DND-41 (cell line): ENCODE results near the gene CACNA1S.

Source experiments
- ATAC-seq: fragments of 200-7000 bp; cut with Tn5 transposase; 3 replicates; pipeline ENCODE4 v1.9.1; 2021; ENCODE audit warnings: low read depth; ENCODE audit not compliant: insufficient read depth
- DNase-seq: peaks from one replicate; pipeline ENCODE4 v3.0.0-alpha.2; 2020
- H2AFZ ChIP-seq: 2 replicates; pipeline ENCODE4 v1.6.0; 2012; ENCODE audit warnings: low read depth, low read length
- H3K27ac ChIP-seq: 2 replicates; pipeline ENCODE4 v1.5.1; 2012; ENCODE audit warnings: low read length, inconsistent platforms
- H3K27me3 ChIP-seq: fragments of 200-600 bp; sonication (generic); 2 replicates; pipeline ENCODE4 v1.6.0; 2012; ENCODE audit warnings: low read length, mild to moderate bottlenecking, inconsistent platforms; ENCODE audit not compliant: insufficient read depth, poor library complexity
- H3K36me3 ChIP-seq: 2 replicates; pipeline ENCODE4 v1.5.1; 2012; ENCODE audit warnings: low read length, inconsistent platforms; ENCODE audit not compliant: insufficient read depth
- H3K4me1 ChIP-seq: 2 replicates; pipeline ENCODE4 v1.5.1; 2012; ENCODE audit warnings: mild to moderate bottlenecking, low read length; ENCODE audit not compliant: insufficient read depth
- H3K4me2 ChIP-seq: 2 replicates; pipeline ENCODE4 v1.6.0; 2012; ENCODE audit warnings: mild to moderate bottlenecking, moderate library complexity, low read length, inconsistent platforms; ENCODE audit not compliant: insufficient read depth
- H3K4me3 ChIP-seq, 2 experiments: fragments of 200-600 bp in 1 of 2; shearing (Covaris generic) in 1 of 2; 2 replicates each; pipeline ENCODE4 v1.5.1; 2012 to 2016; ENCODE audit warnings: inconsistent platforms in 2 of 2, low read length in 2 of 2, mild to moderate bottlenecking in 2 of 2, low read depth in 1 of 2, moderate library complexity in 1 of 2
- H3K79me2 ChIP-seq: 2 replicates; pipeline ENCODE4 v1.6.0; 2012; ENCODE audit warnings: low read length, inconsistent platforms; ENCODE audit not compliant: insufficient read depth
- H3K9ac ChIP-seq: 2 replicates; pipeline ENCODE4 v1.6.0; 2012; ENCODE audit warnings: low read depth, mild to moderate bottlenecking, inconsistent platforms, low read length, moderate library complexity
- H3K9me3 ChIP-seq: 2 replicates; pipeline ENCODE4 v1.5.1; 2012; ENCODE audit warnings: low read length, moderate library complexity, mild to moderate bottlenecking, inconsistent platforms; ENCODE audit not compliant: insufficient read depth, severe bottlenecking
- H4K20me1 ChIP-seq: 2 replicates; pipeline ENCODE4 v1.6.0; 2012; ENCODE audit warnings: low read length; ENCODE audit not compliant: insufficient read depth
- EZH2 ChIP-seq: IDR thresholded peaks from 3 replicates; pipeline ENCODE4 v1.6.1; 2012; ENCODE audit warnings: borderline replicate concordance, low read depth, mild to moderate bottlenecking, moderate library complexity, low read length, inconsistent platforms; ENCODE audit not compliant: severe bottlenecking
- TF ChIP-seq, protein P1 (sequence below): IDR thresholded peaks from 2 replicates; pipeline ENCODE4 v1.5.1; 2012; ENCODE audit warnings: borderline replicate concordance, low read length, moderate library complexity, mild to moderate bottlenecking; ENCODE audit not compliant: poor library complexity, severe bottlenecking; ENCODE audit errors: extremely low read depth

Gene CACNA1S

DNA sequence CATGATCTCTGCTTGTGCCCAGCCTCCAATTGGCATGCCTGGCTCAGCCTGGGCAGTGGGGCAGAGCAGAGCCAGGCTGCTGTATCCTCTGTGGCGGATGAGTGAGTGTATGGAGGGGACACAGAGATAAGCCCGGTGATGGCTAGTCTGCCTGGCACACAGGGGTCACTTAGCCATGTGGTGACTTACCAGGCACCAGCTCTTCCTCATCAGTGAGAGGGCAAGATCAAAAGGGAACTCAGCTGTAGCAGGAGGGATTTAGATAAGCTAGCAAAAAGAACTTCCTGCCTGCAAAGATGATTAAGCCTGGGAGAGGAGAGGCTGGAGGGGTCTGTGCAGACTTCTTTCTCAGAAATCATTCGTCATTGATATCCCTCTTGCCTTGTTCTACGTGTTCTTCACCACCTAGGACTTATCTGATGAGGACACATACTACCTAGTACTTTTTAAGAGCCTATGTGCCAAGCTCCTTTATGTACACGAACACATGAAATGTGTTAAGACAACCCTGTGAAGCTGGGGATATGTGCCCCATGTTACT is 96.6 kb downstream of the CACNA1S start:
- Histone ChIP-seq H2AFZ (no peak overlapping the region), H3K4me2 (no peak overlapping the region), H3K4me1 (peaks cover 47% of the 10 kb centered on the region), H3K27ac (peak overlapping the region; percentile 39), H3K9ac (no peak overlapping the region), H3K9me3 (no peaks in the 10 kb centered on the region), H4K20me1 (peaks cover 66% of the 10 kb centered on the region), H3K27me3 (no peaks in the 10 kb centered on the region), H3K4me3 (no peak overlapping the region), H3K79me2 (peaks cover 94% of the 10 kb centered on the region), H3K36me3 (no peaks in the 10 kb centered on the region; the same call in 1 of the 2 replicates)
- no peak for DNase-seq
- ATAC-seq = no peak
- TF ChIP-seq, protein P1, sequence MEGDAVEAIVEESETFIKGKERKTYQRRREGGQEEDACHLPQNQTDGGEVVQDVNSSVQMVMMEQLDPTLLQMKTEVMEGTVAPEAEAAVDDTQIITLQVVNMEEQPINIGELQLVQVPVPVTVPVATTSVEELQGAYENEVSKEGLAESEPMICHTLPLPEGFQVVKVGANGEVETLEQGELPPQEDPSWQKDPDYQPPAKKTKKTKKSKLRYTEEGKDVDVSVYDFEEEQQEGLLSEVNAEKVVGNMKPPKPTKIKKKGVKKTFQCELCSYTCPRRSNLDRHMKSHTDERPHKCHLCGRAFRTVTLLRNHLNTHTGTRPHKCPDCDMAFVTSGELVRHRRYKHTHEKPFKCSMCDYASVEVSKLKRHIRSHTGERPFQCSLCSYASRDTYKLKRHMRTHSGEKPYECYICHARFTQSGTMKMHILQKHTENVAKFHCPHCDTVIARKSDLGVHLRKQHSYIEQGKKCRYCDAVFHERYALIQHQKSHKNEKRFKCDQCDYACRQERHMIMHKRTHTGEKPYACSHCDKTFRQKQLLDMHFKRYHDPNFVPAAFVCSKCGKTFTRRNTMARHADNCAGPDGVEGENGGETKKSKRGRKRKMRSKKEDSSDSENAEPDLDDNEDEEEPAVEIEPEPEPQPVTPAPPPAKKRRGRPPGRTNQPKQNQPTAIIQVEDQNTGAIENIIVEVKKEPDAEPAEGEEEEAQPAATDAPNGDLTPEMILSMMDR = no peak
- TF ChIP-seq EZH2 = no peak

DNA sequence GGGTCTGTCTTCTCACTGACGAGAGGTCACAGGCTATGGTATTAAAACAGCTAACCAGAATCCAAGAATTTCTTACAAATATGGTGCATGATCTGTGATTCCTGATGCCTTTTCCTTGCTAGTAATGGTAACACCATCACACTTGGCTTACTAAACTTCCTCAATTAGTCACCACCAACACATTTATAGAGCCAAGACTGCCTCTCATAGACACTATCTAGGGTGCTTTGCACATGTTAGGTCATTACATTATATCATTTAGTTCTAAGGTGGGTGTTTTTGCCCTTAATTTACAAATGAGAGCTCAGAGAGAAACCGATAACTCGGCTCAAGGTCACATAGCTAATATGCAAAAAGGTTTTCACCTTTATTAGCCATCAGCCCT is 97.4 kb downstream of the CACNA1S start:
- no peak for TF ChIP-seq EZH2
- TF ChIP-seq, protein P1 = no peak
- 0 out of 2 replicates have a peak overlapping the region, but pooled peaks have one; percentile 8 for H3K27ac ChIP-seq
- no peak overlapping the region for H3K9ac ChIP-seq
- H3K4me2 ChIP-seq = no peak overlapping the region
- no peaks in the 10 kb centered on the region for H3K27me3 ChIP-seq
- H3K4me3 ChIP-seq = no peak overlapping the region
- no peak for DNase-seq
- peaks cover 91% of the 10 kb centered on the region for H3K79me2 ChIP-seq
- ATAC-seq = no peak
- H3K36me3 ChIP-seq = no peaks in the 10 kb centered on the region; the same call in 1 of the 2 replicates
- H4K20me1 ChIP-seq = peaks cover 74% of the 10 kb centered on the region
- H3K4me1 ChIP-seq = peaks cover 39% of the 10 kb centered on the region
- H3K9me3 ChIP-seq = no peaks in the 10 kb centered on the region
- H2AFZ ChIP-seq = no peak overlapping the region

DNA sequence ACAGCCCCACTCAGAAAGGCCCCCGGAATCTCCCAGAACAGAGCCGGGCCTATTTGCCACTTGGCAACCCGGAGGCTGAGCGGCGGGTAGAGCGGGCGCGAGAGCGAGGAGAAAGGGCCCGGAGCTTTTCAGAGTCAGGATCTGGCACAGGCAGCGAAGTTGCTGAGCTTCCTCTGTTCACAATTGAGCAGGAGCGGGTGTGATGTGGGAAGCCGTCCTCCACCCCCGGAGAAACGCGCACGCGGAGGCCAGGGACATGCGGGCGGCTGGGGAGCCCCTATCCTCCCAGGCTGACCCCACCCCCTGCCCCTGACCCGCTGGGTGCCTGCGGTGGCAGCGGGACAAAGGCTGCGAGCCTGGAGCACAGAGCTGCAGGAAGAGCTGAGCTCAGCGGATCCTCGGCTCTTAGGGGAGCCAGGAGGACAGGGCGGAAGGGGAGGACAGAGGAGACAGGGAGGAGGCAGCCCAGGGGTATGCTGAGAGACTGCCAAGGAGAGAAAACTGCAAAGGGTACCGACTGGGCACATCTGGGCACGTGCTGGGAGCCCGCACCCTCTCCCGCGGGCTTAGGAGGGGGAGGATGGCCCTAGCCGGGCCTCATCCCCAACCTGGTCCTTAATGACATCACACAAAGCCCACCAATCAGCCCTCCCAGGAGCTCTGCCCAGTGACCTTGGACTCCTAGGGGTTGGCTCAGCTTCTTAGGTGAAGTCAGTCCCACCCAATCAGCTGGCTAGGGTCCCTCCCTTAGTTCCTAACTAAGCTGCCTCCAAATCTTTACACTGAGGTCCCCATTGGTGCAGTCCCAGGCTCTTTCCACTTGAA is 98.0 kb downstream of the CACNA1S start:
- TF ChIP-seq EZH2 = no peak
- Histone ChIP-seq H3K27ac (0 out of 2 replicates have a peak overlapping the region, but pooled peaks have one; percentile 8), H3K36me3 (peaks cover 2% of the 10 kb centered on the region; the same call in 1 of the 2 replicates), H3K27me3 (no peaks in the 10 kb centered on the region), H3K79me2 (peaks cover 92% of the 10 kb centered on the region), H4K20me1 (peaks cover 77% of the 10 kb centered on the region), H3K4me3 (no peak overlapping the region), H3K4me2 (no peak overlapping the region), H3K9me3 (no peaks in the 10 kb centered on the region), H2AFZ (no peak overlapping the region), H3K9ac (no peak overlapping the region), H3K4me1 (peaks cover 33% of the 10 kb centered on the region)
- ATAC-seq (no peak), DNase-seq (no peak)

DNA sequence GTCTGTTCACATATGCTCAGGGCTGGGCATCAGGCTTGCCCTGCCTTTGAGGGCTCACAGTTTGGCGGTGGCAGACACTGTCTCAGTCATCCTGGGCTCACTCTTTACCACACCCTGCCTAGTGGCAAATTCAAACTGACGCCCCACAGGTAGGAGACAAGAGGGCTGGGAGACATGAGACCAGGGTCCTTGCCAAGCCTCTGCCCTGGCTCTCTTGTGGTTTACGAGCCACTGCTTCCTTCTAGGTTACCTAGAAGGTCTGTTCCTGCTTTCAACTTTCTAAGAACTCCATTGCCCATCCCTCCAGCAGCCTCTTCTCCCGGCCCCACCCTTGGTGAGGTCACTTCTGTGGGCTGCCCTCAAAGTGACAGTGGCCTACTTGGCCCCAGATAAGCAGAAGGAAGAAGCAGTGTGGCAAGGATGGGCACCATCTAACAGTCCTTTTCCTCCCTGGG is 99.2 kb downstream of the CACNA1S start:
- Histone ChIP-seq H4K20me1 (peaks cover 88% of the 10 kb centered on the region), H3K4me3 (no peak overlapping the region), H2AFZ (no peak overlapping the region), H3K9ac (no peak overlapping the region), H3K4me1 (peaks cover 22% of the 10 kb centered on the region), H3K27me3 (no peaks in the 10 kb centered on the region), H3K79me2 (peaks cover 92% of the 10 kb centered on the region), H3K9me3 (no peaks in the 10 kb centered on the region), H3K4me2 (no peak overlapping the region), H3K27ac (peak overlapping the region; percentile 10; the same call in 1 of the 2 replicates), H3K36me3 (peaks cover 11% of the 10 kb centered on the region; the same call in 1 of the 2 replicates)
- DNase-seq (no peak), ATAC-seq (no peak)
- no peak for TF ChIP-seq EZH2
- TF ChIP-seq, protein P1 = no peak
